Esophagus squamous epithelium (tissue), 4 donors: ENCODE results near the gene CLSTN2.

Source experiments
- POLR2A ChIP-seq, 4 donors: fragments of 450-650 bp; IDR thresholded peaks; one replicate each; pipeline ENCODE4 v1.6.1; 2017; ENCODE audit warnings: antibody characterized with exemption in 4 of 4, mild to moderate bottlenecking in 4 of 4, moderate library complexity in 3 of 4
- TF ChIP-seq, protein P1 (sequence below), 6 experiments: fragments of 450-650 bp in 4 of 6; fragments of 200-600 bp in 2 of 6; sonication (generic) in 2 of 6; IDR thresholded peaks; one replicate each; pipeline ENCODE4 v1.5.1; 2016 to 2019; ENCODE audit warnings: antibody characterized with exemption in 6 of 6, mild to moderate bottlenecking in 4 of 6, moderate library complexity in 4 of 6

- TF ChIP-seq, protein P1, sequence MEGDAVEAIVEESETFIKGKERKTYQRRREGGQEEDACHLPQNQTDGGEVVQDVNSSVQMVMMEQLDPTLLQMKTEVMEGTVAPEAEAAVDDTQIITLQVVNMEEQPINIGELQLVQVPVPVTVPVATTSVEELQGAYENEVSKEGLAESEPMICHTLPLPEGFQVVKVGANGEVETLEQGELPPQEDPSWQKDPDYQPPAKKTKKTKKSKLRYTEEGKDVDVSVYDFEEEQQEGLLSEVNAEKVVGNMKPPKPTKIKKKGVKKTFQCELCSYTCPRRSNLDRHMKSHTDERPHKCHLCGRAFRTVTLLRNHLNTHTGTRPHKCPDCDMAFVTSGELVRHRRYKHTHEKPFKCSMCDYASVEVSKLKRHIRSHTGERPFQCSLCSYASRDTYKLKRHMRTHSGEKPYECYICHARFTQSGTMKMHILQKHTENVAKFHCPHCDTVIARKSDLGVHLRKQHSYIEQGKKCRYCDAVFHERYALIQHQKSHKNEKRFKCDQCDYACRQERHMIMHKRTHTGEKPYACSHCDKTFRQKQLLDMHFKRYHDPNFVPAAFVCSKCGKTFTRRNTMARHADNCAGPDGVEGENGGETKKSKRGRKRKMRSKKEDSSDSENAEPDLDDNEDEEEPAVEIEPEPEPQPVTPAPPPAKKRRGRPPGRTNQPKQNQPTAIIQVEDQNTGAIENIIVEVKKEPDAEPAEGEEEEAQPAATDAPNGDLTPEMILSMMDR (IDR thresholded peaks at IDR 0.05) = no peak
- TF ChIP-seq POLR2A (IDR thresholded peaks at IDR 0.05) = no peak
These were observed 570.2 kb downstream of the CLSTN2 start for GRCh38 chr3:140505213-140505612.
